Measurements from ENCODE around the gene NDUFS1.
"Not testable (repeated sequence)": the region's sequence is repeated elsewhere in the genome, so short reads cannot be mapped to it uniquely, and the experiment has no call there.

The NDUFS1 gene

DNA sequence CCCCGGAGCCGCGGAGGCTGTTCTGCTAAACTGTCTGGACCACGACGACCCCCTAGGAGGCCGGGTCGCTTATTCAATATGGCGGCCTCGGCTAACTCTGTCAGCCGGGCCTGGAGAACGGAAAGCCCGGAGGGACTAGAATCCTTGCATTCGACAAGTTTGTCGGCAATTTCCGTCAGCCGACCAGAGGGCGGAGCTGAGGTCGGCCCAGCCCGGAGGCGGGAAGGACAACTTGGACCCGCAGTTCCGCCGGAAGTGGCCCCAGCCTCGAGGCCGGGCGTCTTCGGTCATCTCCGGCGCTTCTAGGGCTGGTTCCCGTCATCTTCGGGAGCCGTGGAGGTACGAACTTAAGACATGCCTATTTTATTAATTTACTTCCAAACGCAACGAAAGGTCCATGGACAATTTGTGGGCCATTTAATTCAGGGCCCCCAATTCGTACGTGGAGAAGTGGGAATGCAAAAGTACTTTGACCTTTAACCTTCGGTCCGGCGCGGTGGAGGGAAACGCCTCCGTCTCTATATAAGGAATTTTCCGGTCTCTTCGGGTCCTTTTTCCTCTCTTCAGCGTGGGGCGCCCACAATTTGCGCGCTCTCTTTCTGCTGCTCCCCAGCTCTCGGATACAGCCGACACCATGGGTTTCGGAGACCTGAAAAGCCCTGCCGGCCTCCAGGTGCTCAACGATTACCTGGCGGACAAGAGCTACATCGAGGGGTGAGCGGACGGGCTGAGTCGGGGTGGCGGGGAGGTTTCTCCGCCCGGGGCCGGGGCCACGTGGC is at the start of gene NDUFS1, which contains the start of gene EEF1B2:
NDUFS1 (minus strand) TSS at position 99 of the 779 bp plus-strand sequence. CDS start 5,766 bp downstream, outside the sequence.
EEF1B2 (plus strand) TSS at position 550 of the 779 bp plus-strand sequence; CDS start at position 635, 85 bp downstream.
- H3K27ac ChIP-seq = peak within 1 kb of the TSS; percentile 50 to 98 (median 94)
- H3K4me3 ChIP-seq = peak within 1 kb of the TSS; percentile 47 to 91 (median 86)

DNA sequence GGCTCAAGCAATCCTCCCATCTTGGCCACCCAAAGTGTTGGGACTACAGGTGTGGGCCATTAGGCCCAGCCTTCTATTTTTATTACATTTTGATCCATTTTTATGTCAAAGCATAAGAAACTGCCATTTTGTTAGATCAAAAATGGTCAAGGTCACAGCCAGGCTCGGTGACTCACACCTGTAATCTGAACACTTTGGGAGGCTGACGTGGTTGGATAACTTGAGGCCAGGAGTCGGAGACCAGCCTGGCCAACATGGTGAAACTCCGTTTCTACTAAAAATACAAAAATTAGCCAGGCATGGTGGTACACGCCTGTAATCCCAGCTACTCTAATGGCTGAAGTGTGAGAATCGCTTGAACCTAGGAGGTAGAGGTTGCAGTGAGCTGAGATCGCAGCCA is 49.7 kb upstream of the NDUFS1 start:
- Histone ChIP-seq H3K27ac (no peak overlapping the region), H3K4me3 (no peak overlapping the region)

DNA sequence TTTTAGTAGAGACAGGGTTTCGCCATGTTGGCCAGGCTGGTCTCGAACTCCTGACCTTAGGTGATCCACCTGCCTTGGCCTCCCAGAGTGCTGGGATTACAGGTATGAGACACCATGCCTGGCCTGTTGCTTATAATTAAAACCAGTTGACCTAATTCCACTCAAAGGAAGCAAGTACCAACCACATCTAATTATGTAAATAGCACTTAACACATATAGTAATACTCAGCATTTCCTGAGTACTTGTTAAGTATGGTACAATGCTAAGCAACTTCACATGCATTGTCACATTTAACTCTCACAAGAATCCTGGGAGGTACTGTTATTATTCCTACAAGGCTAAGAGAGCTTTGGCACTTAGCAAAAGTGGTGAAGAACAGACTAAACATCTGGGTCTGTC is 48.1 kb upstream of the NDUFS1 start:
- H3K4me3 ChIP-seq, H3K27ac ChIP-seq: not testable (repeated sequence)

DNA sequence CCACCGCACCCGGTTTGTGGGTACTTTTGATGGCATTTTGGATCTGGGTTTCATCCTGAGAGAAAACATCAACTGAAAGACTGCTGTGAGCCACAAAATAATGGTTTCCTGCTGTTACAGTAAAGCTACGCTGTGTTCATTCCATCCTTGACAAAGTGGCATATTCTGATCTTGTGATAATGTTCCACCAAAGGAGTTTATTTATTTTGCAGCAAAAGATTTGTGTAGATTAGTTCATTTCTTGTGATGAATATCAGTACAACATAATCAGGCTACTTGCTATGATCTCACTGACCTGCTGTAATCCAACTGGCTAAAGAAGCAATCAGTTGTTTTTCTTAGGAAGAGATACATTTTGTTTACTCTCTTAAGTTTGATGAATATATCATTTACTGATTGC is 45.5 kb upstream of the NDUFS1 start:
- Histone ChIP-seq H3K4me3 (no peak overlapping the region), H3K27ac (peak overlapping the region in 1 of 21 experiments; percentile 4)

DNA sequence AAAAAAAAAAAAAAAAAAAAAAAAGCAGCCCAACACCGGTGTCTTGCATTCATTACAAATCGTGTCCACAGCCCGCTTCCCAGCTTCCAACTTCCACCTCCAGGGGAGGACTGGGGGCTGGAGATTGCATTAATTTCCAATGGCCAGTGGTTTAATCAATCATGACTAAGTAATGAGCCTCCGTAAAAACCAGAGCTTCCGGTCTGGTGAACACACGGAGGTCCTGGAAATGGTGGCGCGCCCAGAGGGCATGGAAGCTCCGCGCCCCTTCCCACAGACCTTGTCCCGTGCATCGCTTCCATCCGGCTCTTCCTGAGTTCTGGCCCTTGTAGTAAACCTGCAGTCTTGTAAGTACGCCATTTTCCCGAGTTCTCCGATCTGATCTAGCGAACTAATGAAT is 44.1 kb upstream of the NDUFS1 start:
- H3K27ac ChIP-seq = no peak overlapping the region
- H3K4me3 ChIP-seq = no peak overlapping the region

DNA sequence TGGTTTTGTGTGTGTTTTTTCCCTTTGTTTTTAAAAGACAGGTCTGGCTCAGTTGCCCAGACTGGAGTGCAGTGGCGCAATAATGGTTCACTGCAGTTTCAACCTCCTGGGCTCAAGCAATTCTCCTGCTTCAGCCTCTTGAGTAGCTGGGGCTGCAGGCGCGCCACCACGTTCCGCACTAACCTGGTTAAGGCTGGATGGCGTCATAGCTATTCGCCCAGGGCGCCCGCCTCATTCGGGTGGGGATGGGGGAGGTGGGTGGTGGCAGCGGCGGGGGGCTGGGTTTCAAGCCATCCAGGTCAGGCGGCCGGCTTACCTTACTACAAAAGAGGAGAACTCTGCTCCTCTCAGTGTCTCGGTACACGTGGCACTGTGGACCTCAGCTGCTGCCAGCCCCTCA is 43.2 kb upstream of the NDUFS1 start:
- H3K27ac ChIP-seq = peak overlapping the region in 3 of 21 experiments; percentile 3 to 27 (median 19)

DNA sequence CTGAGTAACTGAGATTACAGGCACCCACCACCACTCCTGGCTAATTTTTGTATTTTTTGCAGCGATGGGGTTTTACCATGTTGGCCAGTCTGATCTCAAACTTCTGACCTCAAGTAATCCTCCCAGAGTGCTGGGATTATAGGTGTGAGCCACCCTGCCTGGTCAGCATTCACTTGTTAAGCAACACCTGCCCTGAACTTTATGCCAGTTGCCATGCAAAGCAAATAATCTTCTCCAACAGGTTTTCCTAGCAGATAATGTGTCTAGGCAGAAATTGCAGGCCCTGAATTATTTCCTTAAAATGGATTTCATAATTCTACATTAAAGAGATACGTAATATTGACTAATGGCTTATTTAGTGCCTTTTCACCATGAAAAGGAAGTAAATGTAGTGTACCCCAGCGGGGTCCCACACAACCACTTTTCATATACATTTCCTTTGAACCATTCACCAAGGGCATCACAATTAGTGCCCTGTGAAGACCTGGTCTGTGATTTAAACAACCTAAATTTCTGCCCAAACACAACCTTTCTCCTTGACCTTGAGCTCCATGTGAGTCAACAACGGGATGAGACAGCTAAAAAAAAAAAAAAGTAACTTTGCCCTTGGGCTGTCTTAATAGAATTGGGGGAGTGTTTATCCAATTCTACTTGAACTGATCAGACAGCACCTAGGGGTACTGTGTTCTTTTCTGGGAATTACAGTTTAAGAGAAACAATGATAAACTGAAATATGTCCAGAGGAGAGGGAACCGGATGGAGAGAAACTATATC is 42.0 kb upstream of the NDUFS1 start:
- peak overlapping the region in 13 of 21 experiments; percentile 19 to 78 (median 32) for H3K27ac ChIP-seq
- no peak overlapping the region for H3K4me3 ChIP-seq

More for the DNA sequence above, 43.2 kb upstream of the NDUFS1 start:
- H3K4me3 ChIP-seq = no peak overlapping the region

DNA sequence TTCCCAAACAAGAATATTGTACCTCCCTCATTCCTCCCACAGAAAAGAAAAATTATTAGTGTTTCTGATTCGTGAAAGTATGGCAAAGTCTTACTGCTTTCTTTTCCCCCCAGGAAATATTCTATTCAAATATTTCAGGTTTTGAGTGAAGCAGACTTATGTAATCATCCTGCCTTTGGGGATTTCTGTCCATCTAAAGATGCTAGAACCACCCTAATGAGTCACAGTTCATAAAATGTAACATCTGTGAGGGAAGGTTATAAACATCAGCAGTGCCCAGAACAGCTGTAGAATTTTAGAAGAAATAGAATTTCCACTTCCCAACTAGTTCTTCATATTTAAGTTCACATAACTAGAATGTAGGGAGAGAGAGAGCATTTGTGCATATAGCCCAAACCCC is 39.4 kb upstream of the NDUFS1 start:
- peak overlapping the region in 10 of 21 experiments; percentile 6 to 66 (median 30) for H3K27ac ChIP-seq
- H3K4me3 ChIP-seq = no peak overlapping the region

DNA sequence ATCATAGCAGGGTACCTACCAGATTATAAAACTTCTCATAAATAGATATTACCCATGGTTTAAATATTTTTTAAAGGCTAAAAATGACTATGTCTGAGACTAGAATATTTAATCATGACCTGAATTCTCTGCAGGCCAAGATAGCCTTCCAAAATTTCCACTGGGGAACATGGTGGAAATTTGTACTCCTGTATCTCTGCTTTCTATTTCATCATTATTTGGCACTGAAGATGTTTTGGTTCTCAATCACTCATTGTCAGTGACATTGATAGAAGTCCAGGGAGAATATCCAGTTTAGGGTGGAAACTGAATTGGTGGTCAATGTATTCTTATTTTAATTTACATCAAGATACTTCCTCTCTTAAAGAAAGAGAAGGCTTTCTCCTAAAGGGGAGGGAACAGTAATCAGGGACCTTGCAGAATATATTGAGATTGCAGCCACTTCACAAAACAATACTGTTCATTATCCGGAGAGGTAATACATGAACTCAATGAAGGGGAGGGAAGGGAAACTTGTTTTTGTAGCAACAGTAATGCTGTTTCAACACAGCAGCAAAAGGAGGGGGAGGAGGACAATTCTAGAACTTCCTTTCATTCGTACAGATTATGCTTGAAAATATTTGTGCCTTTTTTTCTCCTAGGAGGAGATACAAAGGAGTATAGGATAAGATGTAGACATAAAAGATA is 34.6 kb upstream of the NDUFS1 start:
- H3K27ac ChIP-seq = peak overlapping the region in 3 of 21 experiments; percentile 14 to 34 (median 20)

DNA sequence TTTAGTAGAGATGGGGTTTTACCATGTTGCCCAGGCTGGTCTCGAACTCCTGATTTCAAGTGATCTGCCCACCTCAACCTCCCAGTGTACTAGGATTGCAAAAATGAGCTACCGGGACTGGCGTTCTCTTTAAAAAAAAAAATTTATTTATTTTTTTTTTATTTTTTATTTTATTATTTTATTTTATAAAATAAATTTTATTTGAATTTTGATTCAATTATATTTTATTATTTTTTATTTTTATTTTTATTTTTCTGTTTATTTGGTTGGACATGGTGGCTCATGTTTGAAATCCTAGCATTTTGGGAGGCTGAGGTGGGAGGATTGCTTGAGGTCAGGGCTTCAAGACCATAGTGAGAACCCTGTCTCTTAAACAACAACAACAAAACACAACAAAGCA is 32.9 kb upstream of the NDUFS1 start:
- H3K4me3 ChIP-seq = no peak overlapping the region
- no peak overlapping the region for H3K27ac ChIP-seq

More for the DNA sequence above, 34.6 kb upstream of the NDUFS1 start:
- no peak overlapping the region for H3K4me3 ChIP-seq

DNA sequence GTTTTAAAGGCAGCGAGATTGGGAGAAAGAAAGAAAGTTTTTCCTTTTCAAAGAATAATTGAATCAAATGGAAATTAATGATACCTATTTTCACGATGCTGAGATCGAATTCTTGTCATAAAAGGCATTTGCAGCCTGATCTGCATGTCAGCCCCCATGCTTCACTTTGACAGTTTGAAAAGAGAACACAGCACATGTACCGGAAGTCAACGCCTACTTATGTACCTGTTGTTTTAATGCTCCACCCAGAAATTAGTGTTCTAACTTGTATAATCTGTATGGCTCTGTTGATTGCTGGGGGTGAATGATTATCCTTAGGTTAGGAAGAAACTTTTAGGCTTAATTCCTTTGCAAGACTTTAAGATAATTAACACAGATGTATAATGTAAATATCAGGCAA is 31.4 kb upstream of the NDUFS1 start:
- Histone ChIP-seq H3K4me3 (no peak overlapping the region), H3K27ac (no peak overlapping the region)

DNA sequence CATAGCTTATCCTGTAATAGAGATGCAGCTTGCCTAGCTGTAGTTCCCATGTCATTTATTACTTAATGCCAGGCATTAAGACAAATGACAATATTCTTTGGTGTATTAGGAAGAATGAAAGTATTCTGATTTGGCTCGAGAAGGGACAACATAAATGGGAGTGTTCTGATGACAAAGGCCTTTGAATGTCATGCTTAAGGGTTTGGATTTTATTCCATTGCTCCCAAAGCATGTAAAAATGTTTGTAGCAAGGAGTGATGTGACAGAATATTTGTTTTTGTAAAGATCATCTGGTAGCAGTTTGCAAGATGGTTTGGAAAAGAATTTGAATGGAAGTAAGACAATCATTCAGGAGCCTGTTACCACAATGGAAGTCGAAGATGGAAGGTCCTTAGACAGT is 30.9 kb upstream of the NDUFS1 start:
- Histone ChIP-seq H3K27ac (no peak overlapping the region), H3K4me3 (no peak overlapping the region)

DNA sequence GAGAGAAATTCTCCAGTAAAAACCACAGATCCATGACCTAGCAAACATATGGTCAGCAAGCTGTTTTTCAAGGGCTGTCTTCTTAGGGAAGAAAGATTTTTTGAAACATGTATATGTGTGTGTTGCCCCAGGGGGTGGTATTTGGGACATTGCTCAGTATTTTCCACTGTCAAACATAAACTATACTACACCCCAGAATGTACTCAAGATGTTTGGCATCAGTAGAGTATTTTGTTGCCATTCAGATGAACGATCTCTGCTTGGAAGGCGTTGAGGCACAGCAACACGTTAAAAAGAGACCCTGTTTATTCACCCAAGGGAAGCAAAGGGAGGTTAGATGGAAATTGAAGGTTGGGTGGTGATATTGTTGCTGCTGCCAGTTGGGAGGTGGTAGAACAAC is 30.4 kb upstream of the NDUFS1 start:
- Histone ChIP-seq H3K27ac (no peak overlapping the region), H3K4me3 (no peak overlapping the region)

DNA sequence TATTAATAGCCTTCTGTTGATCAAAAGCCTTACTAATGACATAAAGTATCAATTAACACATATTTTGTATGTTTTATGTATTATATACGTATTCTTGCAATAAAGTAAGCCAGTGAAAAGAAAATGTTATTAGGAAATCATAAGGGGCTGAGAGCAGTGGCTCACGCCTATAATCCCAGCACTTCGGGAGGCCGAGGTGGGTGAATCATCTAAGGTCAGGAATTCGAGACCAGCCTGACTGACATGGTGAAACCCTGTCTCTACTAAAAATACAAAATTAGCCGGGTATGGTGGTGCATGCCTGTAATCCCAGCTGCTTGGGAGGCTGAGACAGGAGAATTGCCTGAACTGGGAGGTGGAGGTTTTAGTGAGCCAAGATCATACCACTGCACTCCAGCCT is 22.3 kb upstream of the NDUFS1 start:
- not testable (repeated sequence) for H3K4me3 ChIP-seq, H3K27ac ChIP-seq

DNA sequence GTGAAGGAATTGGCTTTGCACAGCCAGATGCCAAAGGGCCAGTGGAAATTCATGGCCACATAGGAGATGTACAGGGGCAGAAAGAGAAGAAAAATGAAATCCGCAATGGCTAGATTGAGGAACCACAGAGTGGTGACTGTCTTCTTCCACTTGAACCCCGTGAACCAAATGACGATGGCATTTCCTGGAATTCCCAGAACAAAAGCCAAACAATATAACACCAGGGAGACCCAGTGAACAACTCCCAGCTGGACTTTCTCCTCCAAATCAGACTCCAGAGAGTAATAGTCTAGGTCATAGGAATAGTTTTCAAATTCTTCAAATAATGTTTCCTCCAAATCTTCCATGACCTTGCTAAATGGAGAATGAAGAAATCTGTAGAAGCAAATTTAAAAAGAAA is 17.7 kb upstream of the NDUFS1 start:
- no peak overlapping the region for H3K4me3 ChIP-seq
- H3K27ac ChIP-seq = no peak overlapping the region

DNA sequence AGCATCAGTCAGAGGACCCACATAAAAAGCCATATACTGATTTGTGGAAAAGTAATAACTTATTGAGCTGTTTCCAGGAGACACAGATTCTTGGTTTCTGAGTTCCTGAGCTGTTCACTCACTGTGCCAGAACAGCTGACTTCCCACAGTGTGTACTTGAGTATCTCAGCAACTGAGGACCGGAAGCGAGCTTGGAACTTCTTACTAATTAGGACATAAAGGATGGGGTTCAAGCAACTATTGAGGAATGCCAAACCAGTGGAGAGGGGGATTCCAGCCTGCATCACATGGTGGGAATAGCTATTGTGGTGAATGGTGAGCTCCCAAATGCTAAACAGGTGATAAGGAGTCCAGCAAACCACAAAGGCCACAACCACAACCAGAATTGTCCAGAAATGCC is 16.9 kb upstream of the NDUFS1 start:
- H3K27ac ChIP-seq = no peak overlapping the region
- H3K4me3 ChIP-seq = no peak overlapping the region

DNA sequence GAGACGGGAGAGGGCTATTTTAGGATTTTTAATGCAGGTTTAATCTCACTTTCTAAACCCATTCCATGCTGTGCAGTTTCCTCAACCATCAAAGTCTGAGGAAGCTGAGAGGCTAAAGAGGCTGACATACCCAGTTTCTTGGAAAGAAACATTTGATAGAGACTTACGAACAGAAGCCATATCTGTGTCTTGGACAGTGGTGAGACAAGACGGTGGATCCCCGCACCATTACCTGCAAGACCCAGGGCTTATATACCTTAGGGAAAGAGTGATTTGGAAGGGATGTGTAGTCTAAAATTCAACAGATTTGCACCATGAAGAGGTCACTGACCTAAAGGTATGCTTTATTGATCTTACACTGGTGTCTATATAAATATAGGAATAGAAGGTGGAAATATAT is 13.9 kb upstream of the NDUFS1 start:
- no peak overlapping the region for H3K27ac ChIP-seq
- no peak overlapping the region for H3K4me3 ChIP-seq

DNA sequence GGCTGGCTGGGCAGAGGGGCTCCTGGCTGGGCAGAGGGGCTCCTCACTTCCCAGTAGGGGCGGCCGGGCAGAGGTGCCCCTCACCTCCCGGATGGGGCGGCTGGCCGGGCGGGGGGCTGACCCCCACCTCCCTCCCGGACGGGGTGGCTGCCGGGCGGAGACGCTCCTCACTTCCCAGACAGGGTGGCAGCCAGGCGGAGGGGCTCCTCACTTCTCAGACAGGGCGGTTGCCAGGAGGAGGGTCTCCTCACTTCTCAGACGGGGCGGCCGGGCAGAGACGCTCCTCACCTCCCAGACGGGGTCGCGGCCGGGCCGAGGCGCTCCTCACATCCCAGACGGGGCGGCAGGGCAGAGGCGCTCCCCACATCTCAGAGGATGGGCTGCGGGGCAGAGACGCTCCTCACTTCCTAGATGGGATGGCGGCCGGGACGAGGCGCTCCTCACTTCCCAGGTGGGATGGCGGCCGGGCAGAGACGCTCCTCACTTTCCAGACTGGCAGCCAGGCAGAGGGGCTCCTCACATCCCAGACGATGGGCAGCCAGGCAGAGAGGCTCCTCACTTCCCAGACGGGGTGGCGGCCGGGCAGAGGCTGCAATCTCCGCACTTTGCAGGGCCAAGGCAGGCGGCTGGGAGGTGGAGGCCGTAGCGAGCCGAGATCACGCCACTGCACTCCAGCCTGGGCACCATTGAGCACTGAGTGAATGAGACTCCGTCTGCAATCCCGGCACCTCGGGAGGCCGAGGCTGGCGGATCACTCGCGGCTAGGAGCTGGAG is 12.6 kb upstream of the NDUFS1 start:
- H3K4me3 ChIP-seq, H3K27ac ChIP-seq: not testable (repeated sequence)

DNA sequence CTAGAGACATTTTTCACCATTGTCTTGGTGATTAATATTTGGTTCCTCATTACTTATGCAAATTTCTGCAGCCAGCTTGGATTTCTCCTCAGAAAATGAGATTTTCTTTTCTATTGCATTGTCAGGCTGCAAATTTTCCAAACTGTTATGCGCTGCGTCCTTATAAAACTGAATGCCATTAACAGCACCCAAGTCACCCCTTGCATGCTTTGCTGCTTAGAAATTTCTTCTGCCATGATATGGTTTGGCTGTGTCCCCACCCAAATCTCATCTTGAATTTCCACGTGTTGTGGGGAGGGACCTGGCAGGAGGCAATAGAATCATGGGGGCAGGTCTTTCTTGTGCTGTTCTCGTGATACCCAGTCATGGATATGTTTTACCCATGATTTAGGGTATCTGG is 9.0 kb upstream of the NDUFS1 start:
- not testable (repeated sequence) for H3K27ac ChIP-seq, H3K4me3 ChIP-seq
